HUES6 (cell line): Measurements from ENCODE around the gene PLEKHG5.
"Not testable (repeated sequence)": the region's sequence is repeated elsewhere in the genome, so short reads cannot be mapped to it uniquely, and the experiment has no call there.

ENCODE experiments used
- H3K27ac ChIP-seq: 2 replicates; pipeline ENCODE4 v1.7.0; 2013; ENCODE audit warnings: low read depth, mild to moderate bottlenecking, low read length, inconsistent platforms
- H3K27me3 ChIP-seq: 2 replicates; pipeline ENCODE4 v1.6.1; 2013; ENCODE audit warnings: low read length; ENCODE audit not compliant: control insufficient read depth, insufficient read depth
- H3K36me3 ChIP-seq: 2 replicates; pipeline ENCODE4 v1.6.1; 2013; ENCODE audit warnings: low read length; ENCODE audit not compliant: control insufficient read depth, insufficient read depth
- H3K4me1 ChIP-seq: 2 replicates; pipeline ENCODE4 v1.6.1; 2013; ENCODE audit warnings: low read length; ENCODE audit not compliant: control insufficient read depth, insufficient read depth
- H3K4me3 ChIP-seq: 2 replicates; pipeline ENCODE4 v1.5.1; 2013; ENCODE audit warnings: low read depth, low read length
- H3K9ac ChIP-seq: one replicate; pipeline ENCODE4 v1.6.1; 2013; ENCODE audit warnings: mild to moderate bottlenecking, low read length
- H3K9me3 ChIP-seq: 2 replicates; pipeline ENCODE4 v1.6.1; 2013; ENCODE audit warnings: low read depth, low read length; ENCODE audit not compliant: control insufficient read depth, insufficient read depth

Gene PLEKHG5

GRCh38 chr1:6438047-6438525 lies 53.4 kb downstream of the PLEKHG5 start:
- H3K27me3 ChIP-seq = peaks cover 31% of the 10 kb centered on the region
- no peaks in the 10 kb centered on the region for H3K9me3 ChIP-seq
- H3K4me1 ChIP-seq = peaks cover 5% of the 10 kb centered on the region; the same call in 1 of the 2 replicates
- no peak overlapping the region for H3K4me3 ChIP-seq
- no peak overlapping the region for H3K9ac ChIP-seq
- no peaks in the 10 kb centered on the region for H3K36me3 ChIP-seq
- no peak overlapping the region for H3K27ac ChIP-seq

GRCh38 chr1:6437012-6437700 lies 54.3 kb downstream of the PLEKHG5 start:
- H3K36me3 ChIP-seq = not testable (repeated sequence)
- peaks cover 31% of the 10 kb centered on the region for H3K27me3 ChIP-seq

GRCh38 chr1:6436277-6436676 lies 55.2 kb downstream of the PLEKHG5 start:
- H3K4me3 ChIP-seq, H3K36me3 ChIP-seq, H3K9me3 ChIP-seq, H3K9ac ChIP-seq, H3K4me1 ChIP-seq, H3K27ac ChIP-seq: not testable (repeated sequence)
- peaks cover 24% of the 10 kb centered on the region for H3K27me3 ChIP-seq

More at GRCh38 chr1:6437012-6437700, 54.3 kb downstream of the PLEKHG5 start:
- not testable (repeated sequence) for H3K9ac ChIP-seq, H3K9me3 ChIP-seq, H3K4me1 ChIP-seq, H3K27ac ChIP-seq, H3K4me3 ChIP-seq

GRCh38 chr1:6435547-6435946 lies 55.9 kb downstream of the PLEKHG5 start:
- Histone ChIP-seq H3K4me3 (no peak overlapping the region), H3K36me3 (no peaks in the 10 kb centered on the region), H3K27me3 (peaks cover 23% of the 10 kb centered on the region), H3K27ac (no peak overlapping the region), H3K4me1 (peaks cover 5% of the 10 kb centered on the region), H3K9me3 (no peaks in the 10 kb centered on the region), H3K9ac (no peak overlapping the region)

GRCh38 chr1:6435129-6435528 lies 56.3 kb downstream of the PLEKHG5 start:
- no peaks in the 10 kb centered on the region for H3K36me3 ChIP-seq
- H3K27ac ChIP-seq = no peak overlapping the region
- no peaks in the 10 kb centered on the region for H3K9me3 ChIP-seq
- no peak overlapping the region for H3K9ac ChIP-seq
- H3K4me3 ChIP-seq = no peak overlapping the region
- peaks cover 5% of the 10 kb centered on the region for H3K4me1 ChIP-seq
- peaks cover 25% of the 10 kb centered on the region for H3K27me3 ChIP-seq

GRCh38 chr1:6434186-6434585 lies 57.3 kb downstream of the PLEKHG5 start:
- Histone ChIP-seq H3K27ac (no peak overlapping the region), H3K36me3 (no peaks in the 10 kb centered on the region), H3K9ac (no peak overlapping the region), H3K4me1 (peaks cover 5% of the 10 kb centered on the region), H3K4me3 (no peak overlapping the region), H3K27me3 (peaks cover 23% of the 10 kb centered on the region), H3K9me3 (no peaks in the 10 kb centered on the region)

GRCh38 chr1:6431645-6432579 lies 59.6 kb downstream of the PLEKHG5 start:
- H3K9me3 ChIP-seq, H3K36me3 ChIP-seq, H3K4me1 ChIP-seq, H3K27ac ChIP-seq, H3K4me3 ChIP-seq, H3K9ac ChIP-seq: not testable (repeated sequence)
- peaks cover 31% of the 10 kb centered on the region for H3K27me3 ChIP-seq

- peaks cover 52% of the 10 kb centered on the region for H3K27me3 ChIP-seq
- not testable (repeated sequence) for H3K9ac ChIP-seq
Measured at GRCh38 chr1:6429660-6430411, 61.6 kb downstream of the PLEKHG5 start.

GRCh38 chr1:6428453-6428852 lies 63.0 kb downstream of the PLEKHG5 start:
- H3K4me1 ChIP-seq = not testable (repeated sequence)

More at GRCh38 chr1:6429660-6430411, 61.6 kb downstream of the PLEKHG5 start:
- not testable (repeated sequence) for H3K4me3 ChIP-seq, H3K36me3 ChIP-seq, H3K9me3 ChIP-seq, H3K4me1 ChIP-seq, H3K27ac ChIP-seq

GRCh38 chr1:6427441-6428390 lies 63.8 kb downstream of the PLEKHG5 start:
- Histone ChIP-seq H3K36me3 (no peaks in the 10 kb centered on the region), H3K4me3 (no peak overlapping the region), H3K4me1 (peaks cover 8% of the 10 kb centered on the region), H3K27ac (no peak overlapping the region), H3K9me3 (no peaks in the 10 kb centered on the region), H3K27me3 (peaks cover 70% of the 10 kb centered on the region), H3K9ac (no peak overlapping the region)

More at GRCh38 chr1:6428453-6428852, 63.0 kb downstream of the PLEKHG5 start:
- not testable (repeated sequence) for H3K9ac ChIP-seq, H3K36me3 ChIP-seq, H3K9me3 ChIP-seq, H3K4me3 ChIP-seq, H3K27ac ChIP-seq
- peaks cover 62% of the 10 kb centered on the region for H3K27me3 ChIP-seq
